Kidney (tissue), 14 donors: ENCODE results near the gene USB1. TPM values are rescaled to one million over a fixed set of nuclear protein-coding genes. Genes with fewer than 3 reads are reported as not detected.

Experiments used
- DNase-seq, 5 donors: peaks; one replicate each; pipeline ENCODE4 v3.0.0-alpha.2; 2013 to 2020
- FAIRE-seq: peaks from 2 replicates; lab custom pipeline; 2012; peaks lifted over from hg19 to GRCh38; lab: Jason Lieb, UNC
- H3K27ac ChIP-seq, 2 donors: one replicate each; pipeline ENCODE4 v1.7.0; 2013; ENCODE audit warnings: low read depth in 2 of 2, low read length in 2 of 2, inconsistent platforms in 1 of 2
- H3K27me3 ChIP-seq: one replicate; pipeline ENCODE4 v1.7.1; 2013; ENCODE audit warnings: low read length, inconsistent platforms; ENCODE audit not compliant: control insufficient read depth, insufficient read depth
- H3K36me3 ChIP-seq, 3 donors: one replicate each; pipeline versions ENCODE4 v1.7.0 to v1.7.1; 2013; ENCODE audit warnings: low read length in 3 of 3, control low read depth in 1 of 3, inconsistent platforms in 1 of 3; ENCODE audit not compliant: insufficient read depth in 3 of 3, control insufficient read depth in 2 of 3
- H3K4me1 ChIP-seq, 3 donors: one replicate each; pipeline versions ENCODE4 v1.7.0 to v1.7.1; 2013; ENCODE audit warnings: low read length in 3 of 3, inconsistent platforms in 1 of 3, low read depth in 1 of 3; ENCODE audit not compliant: control insufficient read depth in 2 of 3, insufficient read depth in 2 of 3
- H3K4me3 ChIP-seq, 3 donors: one replicate each; pipeline versions ENCODE4 v1.7.0 to v1.8.1; 2013; ENCODE audit warnings: low read length in 3 of 3, control low read depth in 1 of 3, inconsistent platforms in 1 of 3
- H3K9ac ChIP-seq, 3 donors: one replicate each; pipeline versions ENCODE4 v1.7.0 to v1.7.1; 2013; ENCODE audit warnings: low read length in 3 of 3, control low read depth in 1 of 3, inconsistent platforms in 1 of 3
- H3K9me3 ChIP-seq, 3 donors: one replicate each; pipeline versions ENCODE4 v1.7.0 to v1.7.1; 2013; ENCODE audit warnings: low read length in 3 of 3, control low read depth in 1 of 3, inconsistent platforms in 1 of 3; ENCODE audit not compliant: control insufficient read depth in 2 of 3, insufficient read depth in 1 of 3
- CTCF ChIP-seq: IDR thresholded peaks from 3 replicates; pipeline ENCODE4 v1.5.1; 2012; ENCODE audit warnings: mild to moderate bottlenecking, moderate library complexity, borderline replicate concordance; ENCODE audit not compliant: insufficient read depth; ENCODE audit errors: extremely low read depth
- intact Hi-C: fragments of 100-400 bp; cut with DNase I; formaldehyde crosslinking; loops from one replicate; pipeline ENCODE4 v1.11.1; 2022
- polyA plus RNA-seq: library from polyadenylated mRNA; stranded (reverse); fragments of 350-450 nt; fragmentation: Illumina TruSeq; extraction: RNeasy Lipid Tissue Mini Kit (QIAGEN cat#74804); gene quantifications from one replicate; pipeline ENCODE4 v1.2.3, GENCODE V29; 2014; ENCODE audit warnings: low read depth, low replicate concordance; ENCODE audit not compliant: insufficient read depth
- total RNA-seq: library from RNA; stranded (reverse); fragmentation: NEBNext Ultra II Directional; extraction: Animal tissue kit (Norgen Biotek cat#: 25700); gene quantifications from one replicate; pipeline ENCODE4 v1.2.1, GENCODE V29; 2021
- donor health status: control.
- donor health status: control.
- donor health status: control.
- donor health status: control.
- donor health status: control.
- donor health status: DM: yes; HTN: yes; CAD: no.
- donor health status: Normal renal cell carcinoma (clear cell type).

USB1 gene
- total and polyA plus RNA-seq, 2 donors from 2014 or later, result 18.3 to 32.8 TPM

- Histone ChIP-seq H3K4me1 (no peaks in the 10 kb centered on the region), H3K9me3 (no peaks in the 10 kb centered on the region), H3K9ac (no peak overlapping the region), H3K27ac (no peak overlapping the region), H3K36me3 (no peaks in the 10 kb centered on the region), H3K27me3 (no peaks in the 10 kb centered on the region), H3K4me3 (no peak overlapping the region)
- FAIRE-seq (no peak), DNase-seq (peak in 1 of 5 donors; percentile 60)
- intact Hi-C loops, result no loop called here
- no peak for TF ChIP-seq CTCF
Measured at GRCh38 chr16:57956924-57957672, 44.1 kb upstream of the USB1 start.

GRCh38 chr16:57957673-57958392 lies 43.4 kb upstream of the USB1 start:
- TF ChIP-seq CTCF, result no peak
- Histone ChIP-seq H3K9me3 (no peaks in the 10 kb centered on the region), H3K27ac (no peak overlapping the region), H3K4me3 (no peak overlapping the region), H3K4me1 (no peaks in the 10 kb centered on the region), H3K9ac (no peak overlapping the region), H3K36me3 (no peaks in the 10 kb centered on the region), H3K27me3 (no peaks in the 10 kb centered on the region)
- DNase-seq (no peak), FAIRE-seq (no peak)
- intact Hi-C loops, result no loop called here

- no peak for FAIRE-seq
- Histone ChIP-seq H3K4me3 (no peak overlapping the region), H3K9me3 (no peaks in the 10 kb centered on the region), H3K4me1 (no peaks in the 10 kb centered on the region), H3K36me3 (no peaks in the 10 kb centered on the region), H3K27me3 (no peaks in the 10 kb centered on the region), H3K9ac (no peak overlapping the region), H3K27ac (no peak overlapping the region)
- DNase-seq, result no peak
- TF ChIP-seq CTCF, result no peak
- intact Hi-C loops, result no loop called here
Measured at GRCh38 chr16:57958544-57958943, 42.7 kb upstream of the USB1 start.
